RWPE2 (cell line): ENCODE data around the gene FAM131A.
A peak's percentile ranks its signal among the peaks of the same experiment; 100 is the strongest.

Experiments
- ATAC-seq: fragments of 200-7000 bp; cut with Tn5 transposase; 3 replicates; pipeline ENCODE4 v1.9.1; 2021; ENCODE audit warnings: low read depth
- DNase-seq: peaks from one replicate; pipeline ENCODE4 v3.0.0-alpha.2; 2020; ENCODE audit warnings: low spot score
- H3K27ac ChIP-seq: fragments of 450-650 bp; 2 replicates; pipeline ENCODE4 v1.5.1; 2017; ENCODE audit warnings: mild to moderate bottlenecking; ENCODE audit not compliant: poor library complexity, severe bottlenecking
- H3K27me3 ChIP-seq: fragments of 250-450 bp; sonication (Bioruptor Pico); 2 replicates; pipeline ENCODE4 v1.5.1; 2021; ENCODE audit warnings: mild to moderate bottlenecking, moderate library complexity; ENCODE audit not compliant: insufficient read depth, poor library complexity, severe bottlenecking
- H3K36me3 ChIP-seq: fragments of 250-450 bp; sonication (Bioruptor Pico); 2 replicates; pipeline ENCODE4 v1.5.1; 2020; ENCODE audit warnings: low read depth, mild to moderate bottlenecking, moderate library complexity
- H3K4me1 ChIP-seq: fragments of 250-450 bp; sonication (Bioruptor Pico); 2 replicates; pipeline ENCODE4 v1.5.1; 2021; ENCODE audit warnings: mild to moderate bottlenecking, moderate library complexity; ENCODE audit not compliant: insufficient read depth, poor library complexity, severe bottlenecking
- H3K4me3 ChIP-seq: fragments of 250-450 bp; sonication (Bioruptor Pico); 2 replicates; pipeline ENCODE4 v1.5.1; 2021; ENCODE audit warnings: mild to moderate bottlenecking, moderate library complexity; ENCODE audit not compliant: severe bottlenecking
- H3K9me3 ChIP-seq: fragments of 250-450 bp; sonication (Bioruptor Pico); 2 replicates; pipeline ENCODE4 v1.5.1; 2021; ENCODE audit warnings: mild to moderate bottlenecking, moderate library complexity; ENCODE audit not compliant: severe bottlenecking
- TF ChIP-seq, protein P1 (sequence below): fragments of 450-650 bp; IDR thresholded peaks from one replicate; pipeline ENCODE4 v1.5.1; 2017; ENCODE audit warnings: mild to moderate bottlenecking, moderate library complexity; ENCODE audit not compliant: poor library complexity, severe bottlenecking

FAM131A gene

DNA sequence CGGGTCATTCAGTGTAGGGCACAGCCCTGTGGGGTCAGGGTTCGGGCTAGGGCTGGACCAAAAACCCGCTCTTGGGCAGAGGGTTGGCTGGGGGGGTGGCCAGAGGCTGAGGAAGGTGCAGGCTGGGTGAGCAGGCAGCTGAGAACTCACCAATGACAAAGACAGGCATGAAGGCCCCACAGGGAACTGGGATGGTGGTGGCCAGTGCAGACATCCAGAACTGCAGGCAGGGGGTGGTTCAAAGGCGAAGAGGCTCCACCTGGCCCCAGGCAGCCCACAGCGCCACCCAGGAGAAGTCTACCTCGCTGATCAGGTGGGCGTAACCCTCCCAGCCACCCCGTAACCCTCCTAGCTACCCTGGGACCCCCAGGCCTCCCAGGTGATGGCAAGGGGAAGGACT lies 17.4 kb downstream of the FAM131A start:
- ATAC-seq (no peak), DNase-seq (peak; percentile 44)
- no peaks in the 10 kb centered on the region for H3K27me3 ChIP-seq
- H3K4me3 ChIP-seq, result no peak overlapping the region
- H3K4me1 ChIP-seq, result no peaks in the 10 kb centered on the region
- no peaks in the 10 kb centered on the region for H3K9me3 ChIP-seq
- peaks cover 26% of the 10 kb centered on the region for H3K36me3 ChIP-seq
- TF ChIP-seq, protein P1, sequence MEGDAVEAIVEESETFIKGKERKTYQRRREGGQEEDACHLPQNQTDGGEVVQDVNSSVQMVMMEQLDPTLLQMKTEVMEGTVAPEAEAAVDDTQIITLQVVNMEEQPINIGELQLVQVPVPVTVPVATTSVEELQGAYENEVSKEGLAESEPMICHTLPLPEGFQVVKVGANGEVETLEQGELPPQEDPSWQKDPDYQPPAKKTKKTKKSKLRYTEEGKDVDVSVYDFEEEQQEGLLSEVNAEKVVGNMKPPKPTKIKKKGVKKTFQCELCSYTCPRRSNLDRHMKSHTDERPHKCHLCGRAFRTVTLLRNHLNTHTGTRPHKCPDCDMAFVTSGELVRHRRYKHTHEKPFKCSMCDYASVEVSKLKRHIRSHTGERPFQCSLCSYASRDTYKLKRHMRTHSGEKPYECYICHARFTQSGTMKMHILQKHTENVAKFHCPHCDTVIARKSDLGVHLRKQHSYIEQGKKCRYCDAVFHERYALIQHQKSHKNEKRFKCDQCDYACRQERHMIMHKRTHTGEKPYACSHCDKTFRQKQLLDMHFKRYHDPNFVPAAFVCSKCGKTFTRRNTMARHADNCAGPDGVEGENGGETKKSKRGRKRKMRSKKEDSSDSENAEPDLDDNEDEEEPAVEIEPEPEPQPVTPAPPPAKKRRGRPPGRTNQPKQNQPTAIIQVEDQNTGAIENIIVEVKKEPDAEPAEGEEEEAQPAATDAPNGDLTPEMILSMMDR, result no peak
- H3K27ac ChIP-seq, result no peak overlapping the region

DNA sequence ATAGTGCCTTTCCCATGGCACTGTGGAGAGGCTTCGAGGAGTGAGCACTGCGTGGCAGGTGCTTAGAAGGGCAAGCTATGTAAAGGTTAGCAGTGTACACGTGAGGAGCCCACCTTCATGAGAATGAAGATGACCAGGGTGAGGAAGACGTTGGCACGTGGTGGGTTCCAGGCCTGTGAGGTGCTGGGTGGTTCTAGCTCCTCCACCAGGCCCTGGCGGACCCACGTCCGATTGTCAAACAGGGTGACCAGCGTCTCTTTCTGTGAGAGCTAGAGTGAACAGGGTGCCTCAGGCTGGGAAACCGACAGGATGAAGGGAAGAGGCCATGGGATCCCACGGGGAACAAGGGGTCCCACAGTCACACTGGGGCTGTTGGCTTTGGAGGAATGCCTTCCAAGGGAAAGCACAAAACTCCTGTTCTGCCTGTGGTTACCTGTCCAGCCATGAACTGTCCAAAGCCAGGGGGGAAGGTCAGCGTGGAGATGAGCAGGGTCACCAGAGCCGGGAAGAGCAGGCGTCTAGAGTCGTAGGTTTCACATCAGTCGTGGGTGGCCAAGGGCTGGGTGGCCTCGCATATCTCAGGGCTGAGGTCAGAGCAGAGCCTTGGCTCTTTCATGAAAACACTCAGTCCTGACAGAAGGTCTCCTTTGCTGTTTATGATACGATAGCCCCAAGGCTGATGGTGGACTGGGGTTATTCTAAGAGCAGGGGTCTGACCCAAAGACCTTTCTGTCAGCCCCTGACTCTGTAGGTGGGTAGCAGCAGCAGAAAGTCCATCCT lies 18.1 kb downstream of the FAM131A start:
- no peaks in the 10 kb centered on the region for H3K4me1 ChIP-seq
- H3K27me3 ChIP-seq, result no peaks in the 10 kb centered on the region
- no peak overlapping the region for H3K4me3 ChIP-seq
- TF ChIP-seq, protein P1, result no peak
- H3K27ac ChIP-seq, result no peak overlapping the region
- DNase-seq, result peak; percentile 34
- H3K9me3 ChIP-seq, result no peaks in the 10 kb centered on the region
- ATAC-seq, result no peak
- H3K36me3 ChIP-seq, result peaks cover 26% of the 10 kb centered on the region

DNA sequence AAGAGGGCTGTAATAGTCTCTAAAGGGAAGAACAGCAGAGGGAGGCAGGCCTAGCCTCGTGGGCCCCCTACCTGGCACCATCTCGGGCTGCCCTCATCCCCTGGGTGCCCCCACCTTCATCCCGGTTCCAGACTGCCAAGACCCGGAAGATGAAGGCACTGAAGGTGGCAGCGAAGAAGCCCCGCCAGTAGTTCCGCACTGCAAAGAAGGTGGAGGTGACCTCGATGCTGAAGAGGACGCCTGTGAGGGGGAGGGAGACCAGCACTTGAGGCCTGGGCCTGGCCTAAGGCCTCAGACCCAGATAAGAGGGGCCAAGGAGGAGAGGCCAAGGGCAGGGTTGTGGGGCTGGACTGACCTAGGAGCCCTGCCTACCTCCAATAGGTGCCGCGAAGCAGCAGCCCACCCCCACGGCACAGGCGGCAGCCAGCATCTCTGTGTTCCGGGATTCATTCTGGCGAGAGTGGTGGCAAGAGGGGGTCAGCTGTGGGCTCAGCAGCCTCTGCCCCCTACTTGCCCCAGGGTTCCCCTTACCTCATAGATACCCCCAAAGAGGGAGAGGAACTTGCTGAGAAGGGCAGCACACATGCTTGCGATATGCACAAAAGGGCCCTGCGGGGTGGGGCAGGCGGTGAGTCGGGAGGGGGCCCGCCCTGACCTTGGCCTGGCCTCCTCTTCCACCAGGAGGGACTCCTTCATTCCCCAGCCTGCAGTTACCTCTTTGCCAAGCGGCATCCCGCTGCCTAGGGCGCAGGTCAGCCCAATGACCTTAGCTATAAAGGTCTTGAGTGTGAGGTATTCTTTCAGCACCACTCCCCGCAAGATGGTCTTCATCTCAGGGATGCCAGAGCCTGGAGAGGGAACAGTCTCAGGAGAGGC lies 20.1 kb downstream of the FAM131A start:
- Histone ChIP-seq H3K4me1 (no peaks in the 10 kb centered on the region), H3K27me3 (no peaks in the 10 kb centered on the region), H3K9me3 (no peaks in the 10 kb centered on the region), H3K4me3 (no peak overlapping the region), H3K36me3 (peaks cover 21% of the 10 kb centered on the region), H3K27ac (no peak overlapping the region)
- TF ChIP-seq, protein P1, result no peak
- ATAC-seq, result no peak
- peak; percentile 46 for DNase-seq

DNA sequence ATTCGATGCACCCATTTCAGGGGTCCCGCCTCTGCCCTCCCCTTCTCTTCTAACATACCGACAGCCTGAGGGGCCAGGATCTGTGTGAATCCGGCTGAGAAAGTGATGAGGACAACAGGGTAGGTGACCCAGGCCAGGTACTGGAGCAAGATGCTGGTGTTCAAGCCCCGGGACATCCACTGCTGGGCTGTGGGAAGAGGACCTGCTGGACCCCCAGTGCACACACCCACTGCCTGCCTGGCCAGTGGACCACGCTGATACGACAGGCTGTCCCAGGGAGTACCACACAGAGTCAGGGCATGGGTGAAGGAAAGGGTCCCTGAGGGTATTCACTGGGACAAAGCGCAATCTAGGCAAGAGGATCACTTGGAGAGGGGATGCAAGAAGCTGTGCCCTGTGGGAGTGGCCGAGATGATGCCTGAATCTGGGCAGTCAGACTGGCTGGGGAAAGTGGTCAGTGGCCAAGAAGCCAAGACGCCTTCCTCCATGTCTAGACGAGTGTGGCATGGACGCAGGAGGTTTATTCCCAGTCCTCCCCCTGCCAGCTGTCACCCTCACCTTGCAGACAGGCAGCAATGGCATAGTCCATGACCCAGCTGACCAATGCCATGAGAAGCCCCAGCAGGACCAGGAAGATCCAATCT lies 20.8 kb downstream of the FAM131A start:
- ATAC-seq, result no peak
- DNase-seq, result peak; percentile 47
- Histone ChIP-seq H3K36me3 (peaks cover 14% of the 10 kb centered on the region), H3K27ac (no peak overlapping the region), H3K4me3 (no peak overlapping the region), H3K27me3 (no peaks in the 10 kb centered on the region), H3K4me1 (no peaks in the 10 kb centered on the region), H3K9me3 (no peaks in the 10 kb centered on the region)
- TF ChIP-seq, protein P1, result no peak
